C4-2B (cell line): ENCODE results near the gene HECA.

Experiments
- H3K27ac ChIP-seq: fragments of 450-650 bp; 2 replicates; pipeline ENCODE4 v1.5.1; 2017
- ZFX ChIP-seq: fragments of 450-650 bp; IDR thresholded peaks from 2 replicates; pipeline ENCODE4 v1.6.1; 2017
- TF ChIP-seq, protein P1 (sequence below): fragments of 450-650 bp; conservative IDR thresholded peaks from 2 replicates; pipeline ENCODE4 v1.5.1; 2017; ENCODE audit warnings: mild to moderate bottlenecking

Gene HECA

DNA sequence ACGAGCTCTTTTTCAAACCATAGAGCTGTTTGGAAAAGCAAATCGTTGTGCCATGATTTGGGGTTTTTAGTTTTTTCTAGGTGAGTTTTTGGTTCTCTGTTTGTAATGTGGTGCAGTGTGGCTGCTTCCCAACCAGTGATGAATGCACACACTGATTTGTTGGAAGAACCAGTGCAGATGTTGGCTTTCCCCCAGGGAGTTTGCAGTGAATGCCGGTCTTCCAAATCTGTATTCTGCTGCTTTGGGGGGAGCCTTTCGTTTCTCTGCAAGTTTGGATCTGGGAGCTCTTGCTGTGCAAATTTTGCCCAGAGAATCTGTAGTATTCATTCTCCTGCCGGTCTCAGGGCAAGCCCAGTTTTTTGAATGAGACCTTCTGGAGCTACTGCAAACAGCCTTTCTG is 14.5 kb downstream of the HECA start:
- no peak for TF ChIP-seq ZFX
- TF ChIP-seq, protein P1, sequence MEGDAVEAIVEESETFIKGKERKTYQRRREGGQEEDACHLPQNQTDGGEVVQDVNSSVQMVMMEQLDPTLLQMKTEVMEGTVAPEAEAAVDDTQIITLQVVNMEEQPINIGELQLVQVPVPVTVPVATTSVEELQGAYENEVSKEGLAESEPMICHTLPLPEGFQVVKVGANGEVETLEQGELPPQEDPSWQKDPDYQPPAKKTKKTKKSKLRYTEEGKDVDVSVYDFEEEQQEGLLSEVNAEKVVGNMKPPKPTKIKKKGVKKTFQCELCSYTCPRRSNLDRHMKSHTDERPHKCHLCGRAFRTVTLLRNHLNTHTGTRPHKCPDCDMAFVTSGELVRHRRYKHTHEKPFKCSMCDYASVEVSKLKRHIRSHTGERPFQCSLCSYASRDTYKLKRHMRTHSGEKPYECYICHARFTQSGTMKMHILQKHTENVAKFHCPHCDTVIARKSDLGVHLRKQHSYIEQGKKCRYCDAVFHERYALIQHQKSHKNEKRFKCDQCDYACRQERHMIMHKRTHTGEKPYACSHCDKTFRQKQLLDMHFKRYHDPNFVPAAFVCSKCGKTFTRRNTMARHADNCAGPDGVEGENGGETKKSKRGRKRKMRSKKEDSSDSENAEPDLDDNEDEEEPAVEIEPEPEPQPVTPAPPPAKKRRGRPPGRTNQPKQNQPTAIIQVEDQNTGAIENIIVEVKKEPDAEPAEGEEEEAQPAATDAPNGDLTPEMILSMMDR = no peak
- no peak overlapping the region for H3K27ac ChIP-seq

DNA sequence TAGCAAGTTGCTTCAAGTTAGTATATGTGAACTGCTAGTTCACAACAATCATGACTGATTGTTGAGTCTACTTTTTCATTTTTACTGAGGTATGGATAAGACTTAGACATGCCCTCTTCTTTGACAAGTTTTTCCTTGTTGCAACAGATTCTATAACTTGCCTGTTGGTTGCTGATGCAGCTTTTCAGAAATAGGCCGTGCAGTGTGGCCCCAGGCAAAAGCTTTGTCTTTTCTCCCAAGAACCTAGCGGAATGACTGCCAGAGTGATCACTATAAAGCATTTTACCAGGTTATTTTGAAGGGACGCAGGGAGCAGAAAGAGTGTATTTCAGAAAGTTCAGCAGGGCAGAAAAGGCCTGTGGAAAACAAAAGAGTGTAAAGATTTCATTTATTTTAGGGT is 16.0 kb downstream of the HECA start:
- H3K27ac ChIP-seq = no peak overlapping the region
- TF ChIP-seq ZFX = no peak
- TF ChIP-seq, protein P1 = no peak

DNA sequence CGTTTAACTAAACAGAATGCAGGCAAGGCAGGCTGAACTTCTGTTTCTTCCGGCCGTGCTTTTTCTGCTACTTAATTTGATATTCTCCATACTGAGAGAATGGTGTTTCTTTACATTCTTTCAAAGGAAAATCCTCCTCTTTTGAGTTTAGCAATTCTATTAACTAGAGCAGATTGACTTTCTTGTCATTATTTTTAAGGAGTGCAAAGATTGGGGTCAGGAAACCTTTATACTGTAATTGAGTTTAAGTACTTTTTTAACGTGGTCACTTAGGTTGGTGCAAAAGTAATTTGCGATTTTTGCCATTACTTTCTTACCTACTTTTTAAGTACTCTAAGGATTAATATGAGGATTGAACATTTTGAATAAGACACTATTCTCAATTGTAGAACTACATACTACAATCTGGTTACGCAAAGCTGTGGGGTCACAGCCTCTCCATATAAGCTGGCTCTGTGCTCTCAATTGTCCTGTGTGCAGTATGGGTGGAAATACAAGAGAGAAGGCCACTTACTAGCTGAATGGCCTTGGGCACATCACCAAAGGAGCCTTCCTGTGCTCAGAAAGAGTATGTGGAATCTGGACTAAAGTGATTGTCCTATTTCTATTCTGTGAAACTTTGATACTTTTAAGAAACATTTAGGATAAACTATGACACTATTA is 16.7 kb downstream of the HECA start:
- no peak overlapping the region for H3K27ac ChIP-seq
- TF ChIP-seq, protein P1 = no peak
- no peak for TF ChIP-seq ZFX

DNA sequence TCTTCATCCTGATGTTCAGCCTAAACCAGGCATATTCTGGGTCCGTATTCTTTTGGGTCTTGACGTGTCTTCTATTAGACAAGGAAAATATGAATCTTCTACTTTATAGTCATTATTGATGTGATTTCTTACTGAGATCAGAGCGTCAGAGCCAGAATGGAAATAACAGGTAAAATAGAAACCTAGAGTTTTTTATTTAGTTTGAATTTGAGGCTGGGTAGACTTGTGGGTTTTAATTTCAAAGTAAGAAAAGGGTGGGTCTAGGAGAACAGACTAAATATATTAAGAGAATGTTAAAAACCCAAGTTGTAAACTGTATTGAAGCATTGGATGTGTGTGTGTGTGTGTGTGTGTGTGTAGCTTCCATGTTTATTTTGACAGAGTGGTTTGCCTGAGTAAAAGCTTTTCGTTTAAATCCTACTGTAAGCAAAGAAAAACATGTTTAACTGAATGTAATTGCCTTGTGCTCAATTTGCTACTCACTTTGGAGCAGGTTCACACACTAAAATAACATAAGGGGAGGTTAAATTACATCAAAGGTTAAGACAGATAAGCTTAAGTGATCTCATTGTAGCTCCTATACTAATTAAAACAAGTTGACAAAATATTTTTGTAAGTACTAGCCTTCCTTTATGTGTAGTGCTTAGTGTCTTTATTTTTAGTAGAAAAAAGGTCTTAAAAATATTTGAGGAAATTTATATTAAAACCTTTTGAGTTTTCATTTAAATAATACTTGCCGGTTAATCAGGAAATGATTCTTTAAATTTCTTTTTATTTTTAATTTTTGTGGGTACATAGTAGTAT is 17.4 kb downstream of the HECA start:
- TF ChIP-seq, protein P1 = no peak
- TF ChIP-seq ZFX = no peak
- H3K27ac ChIP-seq = no peak overlapping the region

DNA sequence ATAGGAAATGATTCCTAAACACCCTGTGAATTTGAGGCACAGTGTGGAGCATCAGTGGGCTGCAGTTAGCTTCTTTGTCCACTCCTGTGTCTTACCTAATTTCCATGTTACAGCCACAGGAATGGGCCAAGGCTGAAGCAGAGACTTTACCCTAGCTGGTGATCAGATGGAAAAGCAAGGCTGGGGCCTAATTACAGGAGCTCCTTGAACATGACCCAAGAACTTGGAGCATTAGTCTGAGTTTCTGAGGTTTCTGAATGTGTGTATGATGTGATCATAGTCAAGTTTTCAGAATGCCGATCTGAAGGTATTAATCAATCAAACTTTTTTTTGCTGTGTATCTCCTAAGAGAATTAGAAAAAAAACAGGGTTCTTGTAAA is 18.0 kb downstream of the HECA start:
- TF ChIP-seq, protein P1 = no peak
- no peak for TF ChIP-seq ZFX
- no peak overlapping the region for H3K27ac ChIP-seq

DNA sequence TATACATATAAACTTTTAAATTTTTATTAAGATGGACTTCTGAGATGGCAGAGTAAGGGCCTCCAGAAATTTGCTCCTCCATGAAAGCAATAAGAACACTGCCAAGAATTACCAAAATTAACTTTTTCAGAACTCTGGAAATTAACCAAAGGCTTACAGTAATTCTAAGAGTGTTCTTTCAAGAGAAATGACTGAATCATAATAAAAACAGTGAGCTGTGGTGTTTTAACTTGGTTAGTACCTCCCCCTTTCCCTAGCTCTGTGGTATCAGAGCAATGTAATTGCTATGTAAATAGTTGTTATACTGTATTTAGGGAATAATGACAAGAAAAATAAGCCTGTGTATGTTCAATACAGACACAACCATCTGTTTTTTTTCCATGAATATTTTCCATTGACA is 19.0 kb downstream of the HECA start:
- TF ChIP-seq, protein P1 = no peak
- TF ChIP-seq ZFX = no peak
- no peak overlapping the region for H3K27ac ChIP-seq

DNA sequence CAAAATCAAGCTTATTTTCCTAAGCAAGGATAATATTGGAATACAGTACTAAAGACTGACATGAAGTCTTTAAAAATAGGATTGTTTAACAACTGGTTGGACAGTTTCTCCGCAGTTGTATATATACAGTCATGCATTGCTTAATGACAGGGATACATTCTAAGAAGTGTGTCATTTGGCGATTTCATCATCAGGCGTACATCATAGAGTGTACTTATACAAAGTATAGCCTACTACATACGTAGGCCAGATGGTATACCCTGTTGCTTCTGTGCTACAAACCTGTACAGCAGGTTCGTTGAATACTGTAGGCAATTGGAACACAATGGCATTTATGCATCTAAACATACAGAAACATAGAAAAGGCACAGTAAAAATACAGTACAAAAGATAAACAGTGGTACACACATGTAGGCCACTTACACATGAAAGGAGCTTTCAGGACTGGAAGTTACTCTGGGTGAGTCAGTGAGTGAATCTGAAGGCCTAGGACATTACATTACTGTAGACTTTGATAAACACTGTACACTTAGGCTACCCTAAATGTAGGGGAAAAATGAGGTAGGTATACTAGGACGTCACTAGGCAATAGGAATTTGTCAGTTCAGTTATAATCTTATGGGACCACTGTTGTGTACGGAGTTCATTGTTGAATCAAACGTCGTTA is 20.1 kb downstream of the HECA start:
- H3K27ac ChIP-seq = no peak overlapping the region
- TF ChIP-seq ZFX = no peak
- TF ChIP-seq, protein P1 = no peak
